Activated T-cell treated with anti-CD3 and anti-CD28 coated beads, Interleukin-2, amount 50 U/mL, for 48 hours (primary cell): Measurements from ENCODE around the gene NCKAP1.
"Not testable (repeated sequence)": the region's sequence is repeated elsewhere in the genome, so short reads cannot be mapped to it uniquely, and the experiment has no call there.

ENCODE experiments used
- DNase-seq, 2 experiments: peaks; one replicate each; pipeline ENCODE4 v3.0.0-alpha.2; 2020

Gene NCKAP1, protein sequence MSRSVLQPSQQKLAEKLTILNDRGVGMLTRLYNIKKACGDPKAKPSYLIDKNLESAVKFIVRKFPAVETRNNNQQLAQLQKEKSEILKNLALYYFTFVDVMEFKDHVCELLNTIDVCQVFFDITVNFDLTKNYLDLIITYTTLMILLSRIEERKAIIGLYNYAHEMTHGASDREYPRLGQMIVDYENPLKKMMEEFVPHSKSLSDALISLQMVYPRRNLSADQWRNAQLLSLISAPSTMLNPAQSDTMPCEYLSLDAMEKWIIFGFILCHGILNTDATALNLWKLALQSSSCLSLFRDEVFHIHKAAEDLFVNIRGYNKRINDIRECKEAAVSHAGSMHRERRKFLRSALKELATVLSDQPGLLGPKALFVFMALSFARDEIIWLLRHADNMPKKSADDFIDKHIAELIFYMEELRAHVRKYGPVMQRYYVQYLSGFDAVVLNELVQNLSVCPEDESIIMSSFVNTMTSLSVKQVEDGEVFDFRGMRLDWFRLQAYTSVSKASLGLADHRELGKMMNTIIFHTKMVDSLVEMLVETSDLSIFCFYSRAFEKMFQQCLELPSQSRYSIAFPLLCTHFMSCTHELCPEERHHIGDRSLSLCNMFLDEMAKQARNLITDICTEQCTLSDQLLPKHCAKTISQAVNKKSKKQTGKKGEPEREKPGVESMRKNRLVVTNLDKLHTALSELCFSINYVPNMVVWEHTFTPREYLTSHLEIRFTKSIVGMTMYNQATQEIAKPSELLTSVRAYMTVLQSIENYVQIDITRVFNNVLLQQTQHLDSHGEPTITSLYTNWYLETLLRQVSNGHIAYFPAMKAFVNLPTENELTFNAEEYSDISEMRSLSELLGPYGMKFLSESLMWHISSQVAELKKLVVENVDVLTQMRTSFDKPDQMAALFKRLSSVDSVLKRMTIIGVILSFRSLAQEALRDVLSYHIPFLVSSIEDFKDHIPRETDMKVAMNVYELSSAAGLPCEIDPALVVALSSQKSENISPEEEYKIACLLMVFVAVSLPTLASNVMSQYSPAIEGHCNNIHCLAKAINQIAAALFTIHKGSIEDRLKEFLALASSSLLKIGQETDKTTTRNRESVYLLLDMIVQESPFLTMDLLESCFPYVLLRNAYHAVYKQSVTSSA

DNA sequence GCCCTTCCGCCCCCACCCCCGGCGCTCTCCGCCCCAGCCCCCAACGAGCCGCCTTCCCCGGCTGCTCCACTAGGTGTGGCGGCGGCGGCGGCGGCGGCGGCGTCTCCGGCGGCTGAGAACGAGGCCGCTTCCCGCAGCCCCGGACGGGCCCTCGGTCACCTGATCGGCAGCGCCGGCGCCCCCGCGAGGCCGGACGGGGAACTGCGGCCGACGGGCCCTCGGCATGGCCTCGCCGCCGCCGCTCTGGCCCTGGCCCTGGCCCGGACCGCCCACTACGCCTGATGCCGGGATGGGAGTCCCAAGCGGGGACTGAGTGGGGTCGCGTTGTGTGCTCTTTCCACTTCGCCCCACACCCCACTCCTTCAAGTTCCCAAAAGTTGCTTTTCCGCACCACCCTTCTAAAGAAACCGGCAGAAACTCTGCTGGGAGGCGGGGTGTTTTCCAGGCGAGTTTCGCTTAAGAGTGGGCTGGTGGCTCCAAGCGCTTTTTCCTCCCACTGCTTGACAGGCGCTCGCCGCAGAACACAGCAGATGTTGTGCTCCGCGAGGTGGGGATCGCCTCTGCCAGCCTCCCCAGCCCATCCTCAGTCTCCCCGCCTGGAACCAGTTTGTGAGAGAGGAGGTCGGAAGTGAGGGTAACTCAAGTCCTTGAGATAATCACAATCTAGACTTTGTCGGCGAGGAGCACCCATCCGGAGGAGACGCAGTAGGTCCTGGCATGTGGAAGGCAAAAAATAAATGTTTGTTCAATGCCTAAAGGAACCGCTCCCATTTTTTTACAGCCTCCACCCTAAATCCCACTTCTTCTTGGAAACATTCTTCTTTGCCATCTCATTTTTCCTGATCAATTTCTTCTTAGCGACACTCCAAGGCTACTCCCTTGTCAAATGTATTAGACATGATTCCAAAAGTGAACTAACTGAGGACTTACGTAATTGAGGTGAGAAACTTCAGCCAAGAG, at the start of gene NCKAP1:
Gene NCKAP1 (minus strand): TSS at position 117 of the 960 bp plus-strand sequence. CDS start 358 bp downstream, outside the sequence.
- peak; percentile 89 to 92 for DNase-seq

DNA sequence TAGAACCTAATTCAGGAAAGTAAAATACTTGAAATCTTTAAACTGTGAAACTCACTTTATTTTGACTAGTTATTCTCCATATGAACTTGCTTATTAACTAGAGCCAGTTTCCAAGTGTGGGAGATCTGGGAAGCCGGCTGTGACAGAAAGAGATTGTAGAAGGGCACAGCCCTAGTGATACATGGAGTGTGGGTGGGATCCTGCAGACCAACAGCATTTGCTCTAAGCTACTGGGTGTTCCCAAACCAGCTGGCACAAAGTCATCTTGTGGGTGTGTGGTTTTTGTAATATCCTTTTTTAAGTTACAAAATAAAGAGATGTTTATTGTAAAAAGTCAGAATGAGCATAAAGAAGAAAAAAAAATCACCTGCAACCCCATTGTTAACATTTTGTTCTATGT, 43.7 kb upstream of the NCKAP1 start:
- no peak for DNase-seq

DNA sequence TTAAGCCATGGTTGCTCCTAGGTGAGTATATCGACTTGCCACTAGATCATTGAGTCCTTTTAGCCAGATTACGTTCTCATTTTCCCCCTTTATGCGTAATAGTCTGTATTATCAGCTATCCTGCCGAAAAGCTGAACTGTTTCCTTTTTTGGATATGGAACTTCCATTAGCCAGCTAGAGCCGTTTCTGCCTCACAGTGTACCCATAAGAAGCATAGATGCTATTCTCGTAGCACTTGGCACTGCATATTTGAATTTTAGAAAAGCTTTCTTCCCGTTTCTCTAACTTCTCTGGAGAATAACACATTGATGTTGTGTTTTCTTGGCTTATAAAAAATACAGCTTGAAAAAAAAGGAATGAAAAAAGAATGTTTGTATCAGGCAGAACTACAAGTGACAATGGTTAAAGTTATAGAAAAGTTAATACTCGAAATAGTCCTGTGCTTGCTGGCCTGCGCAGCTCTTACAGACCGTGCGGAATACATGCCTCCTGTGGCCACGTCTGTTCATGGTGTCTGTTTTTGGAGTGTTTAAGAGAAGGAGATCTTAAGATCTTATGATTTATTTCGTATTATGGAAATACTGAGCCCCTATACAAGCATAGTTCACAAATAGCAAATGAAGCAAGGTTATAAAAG, 41.0 kb upstream of the NCKAP1 start:
- no peak for DNase-seq

DNA sequence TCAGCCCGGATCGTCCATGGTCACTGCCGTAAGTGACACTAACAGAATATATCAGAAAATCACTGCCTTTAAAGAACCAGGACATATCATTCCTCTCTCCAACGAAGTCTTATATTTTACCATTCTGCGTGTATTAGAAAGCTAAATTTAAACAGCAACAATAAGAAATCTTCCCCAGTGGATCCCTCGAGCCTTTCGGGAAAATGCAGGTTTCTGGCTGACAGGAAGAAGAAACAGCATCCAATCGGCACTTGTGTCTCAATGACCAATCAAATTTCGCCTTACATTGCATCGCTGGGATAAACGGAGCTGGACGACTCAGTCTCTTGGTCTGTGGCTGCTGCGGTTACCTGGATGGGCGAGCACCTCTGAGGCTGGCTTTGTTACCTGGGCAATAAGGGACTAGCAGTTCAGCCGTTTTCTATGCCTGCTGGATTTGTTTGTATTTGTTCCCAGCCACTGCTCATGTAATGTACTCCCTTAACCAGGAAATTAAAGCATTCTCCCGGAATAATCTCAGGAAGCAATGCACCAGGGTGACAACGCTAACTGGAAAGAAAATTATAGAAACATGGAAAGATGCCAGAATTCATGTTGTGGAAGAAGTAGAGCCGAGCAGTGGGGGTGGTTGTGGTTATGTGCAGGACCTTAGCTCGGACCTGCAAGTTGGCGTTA, 40.3 kb upstream of the NCKAP1 start, which contains the start of gene DUSP19:
Gene DUSP19 (plus strand): TSS at position 284 of the 675 bp plus-strand sequence. CDS start 187 bp downstream, at position 471.
- peak; percentile 92 to 93 for DNase-seq

DNA sequence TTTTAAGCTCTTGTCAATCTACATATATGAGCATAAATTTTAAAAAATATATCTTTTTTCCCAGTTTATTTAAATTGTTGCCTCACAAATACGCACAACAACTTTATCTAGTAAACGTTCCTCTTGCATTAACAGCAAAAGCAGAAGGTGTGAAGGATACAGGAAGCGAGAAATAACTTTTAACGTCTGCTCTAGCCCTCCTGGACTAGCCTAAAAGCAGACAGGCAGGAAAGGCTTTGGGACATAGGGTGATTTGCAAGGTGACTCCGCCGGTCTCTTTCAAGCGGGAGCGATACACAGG, 39.9 kb upstream of the NCKAP1 start:
- peak in 1 of 2 experiments; percentile 51 for DNase-seq

DNA sequence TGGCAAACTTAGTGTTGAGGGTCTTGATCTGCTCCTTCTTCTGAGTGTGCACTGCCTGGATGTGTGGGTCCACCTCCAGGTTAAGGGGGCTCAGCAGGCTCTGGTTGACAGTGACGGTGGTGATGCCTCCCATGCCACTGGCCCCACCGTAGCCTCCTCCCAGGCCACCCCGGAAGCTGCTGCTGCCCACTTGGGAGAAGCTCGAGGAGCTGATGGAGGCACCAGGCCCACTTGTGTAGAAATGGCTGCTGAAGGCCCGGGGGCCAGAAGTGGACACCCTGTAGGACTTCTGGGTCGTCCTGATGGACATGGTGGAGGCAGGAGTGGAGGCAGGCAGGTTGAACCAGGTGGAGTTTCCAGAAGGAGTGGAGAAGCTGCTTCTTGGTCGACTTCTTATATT, 33.9 kb upstream of the NCKAP1 start:
- DNase-seq: no peak

DNA sequence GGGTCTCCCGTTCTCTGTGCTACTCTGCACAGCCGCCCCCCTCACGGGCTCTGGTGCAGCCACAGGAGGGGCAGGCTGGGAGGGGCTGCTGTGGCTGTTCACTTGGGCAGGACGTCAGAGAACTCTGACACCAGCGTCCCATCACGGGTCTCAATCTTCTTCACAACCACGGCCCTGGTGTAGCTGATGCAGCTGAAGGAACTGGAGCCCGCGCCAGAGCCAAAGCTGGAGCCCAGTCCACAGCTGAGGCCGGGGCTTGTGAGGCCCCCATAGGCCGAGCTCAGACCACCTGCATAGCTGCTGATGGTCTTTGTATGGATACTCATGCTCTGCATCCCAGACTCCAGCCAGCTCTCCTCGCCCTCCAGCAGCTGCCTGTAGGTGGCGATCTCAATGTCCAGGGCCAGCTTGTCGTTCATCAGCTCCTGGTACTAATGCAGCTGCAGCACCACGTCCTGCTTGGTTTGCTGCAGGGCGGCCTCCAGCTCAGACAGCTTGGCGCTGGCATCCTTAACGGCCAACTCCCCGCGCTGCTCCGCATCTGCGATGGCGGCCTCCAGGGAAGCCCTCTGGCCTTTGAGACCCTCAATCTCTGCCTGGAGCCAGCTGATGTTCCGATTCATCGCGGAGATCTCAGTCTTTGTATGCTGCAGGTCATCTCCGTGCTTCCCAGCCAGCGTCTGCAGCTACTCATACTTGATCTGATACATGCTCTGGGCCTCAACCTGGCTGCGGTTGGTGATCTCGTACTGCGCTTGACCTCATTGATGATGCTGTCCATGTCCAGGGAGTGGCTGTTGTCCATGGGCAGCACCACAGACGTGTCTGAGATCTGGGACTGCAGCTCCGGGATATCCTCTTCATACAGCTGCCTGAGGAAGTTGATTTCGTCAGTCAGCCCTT, 32.9 kb upstream of the NCKAP1 start:
- DNase-seq: peak in 1 of 2 experiments; percentile 36

DNA sequence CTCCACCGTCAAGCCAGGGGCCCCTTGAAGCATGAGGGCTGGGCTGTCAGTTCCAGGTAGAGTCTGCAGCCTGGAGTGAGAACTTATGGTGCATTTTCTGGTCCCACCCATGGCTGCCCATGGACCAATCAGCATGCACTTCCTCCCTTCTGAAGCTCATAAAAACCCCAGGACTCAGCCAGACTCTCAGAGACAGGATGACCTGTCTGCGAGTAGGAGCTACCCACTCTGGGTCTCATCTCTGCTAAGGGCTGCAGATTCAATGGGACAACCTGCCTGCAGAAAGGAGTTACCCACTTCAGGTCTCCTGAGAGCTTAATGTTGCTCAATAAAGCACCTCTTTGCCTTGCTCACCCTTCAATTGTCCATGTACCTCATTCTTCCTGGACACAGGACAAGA, 30.9 kb upstream of the NCKAP1 start:
- DNase-seq: no peak

DNA sequence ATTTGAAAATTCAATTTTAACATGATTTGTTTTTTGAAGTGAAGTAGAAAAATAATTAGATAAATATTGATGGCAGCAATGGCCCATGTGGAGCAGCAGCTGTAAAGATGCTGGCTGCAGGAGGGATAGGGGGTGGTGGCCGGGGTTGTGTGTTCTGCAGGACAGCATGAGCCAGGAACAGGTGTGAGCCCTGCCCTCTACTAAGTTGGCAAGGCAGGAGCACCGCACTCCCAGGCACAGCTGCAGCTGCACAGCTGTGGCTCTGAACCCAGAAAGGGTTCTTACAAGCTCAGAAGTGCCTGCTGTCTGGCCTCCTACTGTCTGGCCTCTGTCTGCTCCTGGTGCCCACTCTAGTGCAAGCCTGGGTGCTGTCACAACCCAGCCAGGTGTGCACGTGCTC, 30.3 kb upstream of the NCKAP1 start:
- DNase-seq: no peak

DNA sequence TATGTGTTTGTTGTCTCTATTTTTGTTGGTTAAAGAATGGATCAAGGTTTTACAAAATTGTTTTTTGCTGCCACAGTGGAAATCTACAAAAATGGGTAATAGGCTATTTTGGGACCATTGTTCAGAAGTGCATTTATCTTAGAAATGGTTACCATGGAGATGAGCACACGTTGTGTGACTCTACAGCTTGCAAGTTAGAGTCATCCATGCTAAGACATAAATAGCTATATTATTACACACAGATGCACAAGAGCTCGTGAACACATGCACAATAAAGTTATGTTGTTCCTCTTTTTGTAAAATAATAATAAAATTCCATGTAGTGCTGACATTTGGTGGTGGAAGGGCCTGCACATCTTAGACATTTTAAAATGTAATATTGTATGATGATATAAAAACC, 24.8 kb upstream of the NCKAP1 start:
- DNase-seq: no peak

DNA sequence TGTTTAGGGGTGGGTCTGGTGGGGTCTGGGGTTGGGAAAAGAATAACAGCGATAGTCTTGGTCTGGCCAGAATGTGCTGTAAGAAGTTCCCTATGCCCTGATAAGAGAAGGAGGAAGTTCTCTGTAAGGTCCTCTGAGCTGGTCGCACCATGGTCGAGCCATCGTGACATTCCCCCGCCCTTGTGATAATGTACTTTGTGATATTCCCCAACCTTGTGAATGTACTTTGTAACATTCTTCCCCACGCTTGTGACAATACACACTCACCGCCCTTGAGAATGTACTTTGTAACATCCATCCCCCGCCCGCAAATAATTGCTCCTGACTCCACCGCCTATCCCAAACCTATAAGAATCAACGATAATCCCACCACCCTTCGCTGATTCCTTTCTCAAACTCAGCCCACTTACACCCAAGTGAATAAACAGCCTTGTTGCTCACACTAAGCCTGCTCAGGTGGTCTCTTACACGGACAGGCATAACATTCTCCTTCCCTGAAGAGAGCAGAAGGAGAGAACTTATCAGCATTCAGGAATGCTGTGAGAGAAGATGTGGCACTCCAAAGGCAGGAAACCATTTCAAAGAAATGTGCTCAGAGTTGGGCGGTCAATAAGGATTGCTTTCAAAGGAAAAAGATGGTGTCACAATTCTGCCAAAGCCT, 22.4 kb upstream of the NCKAP1 start:
- DNase-seq: no peak

DNA sequence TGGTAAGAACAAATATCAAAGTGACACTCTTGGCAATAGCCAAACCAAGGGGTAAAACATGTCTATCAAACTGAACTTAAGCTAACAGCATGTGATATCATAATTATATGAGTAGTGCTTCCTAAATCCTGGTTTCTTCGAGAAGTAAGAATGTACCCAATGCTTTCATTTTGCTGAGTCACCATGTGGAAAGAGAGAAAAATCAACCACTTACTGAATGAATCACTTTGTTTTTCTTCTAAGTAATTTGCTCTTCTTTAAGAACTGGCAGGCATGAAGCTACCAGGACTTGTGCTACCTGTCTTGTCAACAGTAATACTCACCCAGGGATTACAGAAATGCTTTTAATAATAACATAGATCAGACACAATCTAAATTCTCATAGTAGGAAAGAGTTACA, 21.3 kb upstream of the NCKAP1 start:
- no peak for DNase-seq

DNA sequence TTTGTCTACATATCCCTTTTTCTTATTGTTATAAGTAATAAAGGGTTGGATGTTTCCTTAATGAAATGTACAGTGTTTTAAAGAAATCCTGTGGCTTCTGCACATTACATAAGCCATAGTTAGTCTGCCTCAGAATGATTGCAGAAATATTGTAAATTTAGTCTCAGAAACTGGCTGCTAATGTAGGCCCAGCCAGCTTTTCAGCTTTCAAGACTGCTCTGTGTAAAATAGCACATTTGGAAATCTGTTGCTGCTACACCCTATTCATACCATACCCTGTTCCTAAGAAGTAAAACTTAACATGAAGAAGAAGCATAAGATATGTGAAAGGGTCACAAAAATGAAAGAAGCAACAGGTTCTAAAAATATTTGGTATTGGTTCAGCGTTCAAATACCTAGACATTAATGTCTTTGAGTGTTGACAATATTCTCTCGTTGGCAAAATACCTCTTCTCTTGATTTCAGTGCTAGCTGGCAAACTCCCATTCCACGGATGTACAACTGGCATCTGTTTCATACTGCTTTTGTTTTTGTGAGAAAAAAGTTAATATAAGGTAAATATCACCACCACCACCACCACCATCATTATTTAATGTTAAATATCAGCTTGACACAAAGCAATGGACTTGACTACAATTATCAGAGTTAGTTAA, 19.2 kb upstream of the NCKAP1 start:
- no peak for DNase-seq

DNA sequence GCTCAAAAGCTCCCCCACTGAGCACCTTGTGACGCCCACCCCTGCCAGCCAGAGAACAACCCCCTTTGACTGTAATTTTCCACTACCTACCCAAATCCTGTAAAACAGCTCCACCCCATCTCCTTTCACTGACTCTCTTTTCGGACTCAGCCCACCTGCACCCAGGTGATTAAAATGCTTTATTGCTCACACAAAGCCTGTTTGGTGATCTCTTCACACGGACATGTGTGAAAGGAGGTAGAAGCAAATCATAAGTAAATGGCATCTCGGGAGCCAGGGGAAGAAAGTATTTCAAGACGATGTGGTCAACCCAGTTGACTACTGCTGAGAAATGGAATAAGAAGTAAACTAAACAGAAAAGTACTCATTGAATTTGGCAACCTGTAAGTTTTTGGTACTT, 11.2 kb upstream of the NCKAP1 start:
- no peak for DNase-seq

DNA sequence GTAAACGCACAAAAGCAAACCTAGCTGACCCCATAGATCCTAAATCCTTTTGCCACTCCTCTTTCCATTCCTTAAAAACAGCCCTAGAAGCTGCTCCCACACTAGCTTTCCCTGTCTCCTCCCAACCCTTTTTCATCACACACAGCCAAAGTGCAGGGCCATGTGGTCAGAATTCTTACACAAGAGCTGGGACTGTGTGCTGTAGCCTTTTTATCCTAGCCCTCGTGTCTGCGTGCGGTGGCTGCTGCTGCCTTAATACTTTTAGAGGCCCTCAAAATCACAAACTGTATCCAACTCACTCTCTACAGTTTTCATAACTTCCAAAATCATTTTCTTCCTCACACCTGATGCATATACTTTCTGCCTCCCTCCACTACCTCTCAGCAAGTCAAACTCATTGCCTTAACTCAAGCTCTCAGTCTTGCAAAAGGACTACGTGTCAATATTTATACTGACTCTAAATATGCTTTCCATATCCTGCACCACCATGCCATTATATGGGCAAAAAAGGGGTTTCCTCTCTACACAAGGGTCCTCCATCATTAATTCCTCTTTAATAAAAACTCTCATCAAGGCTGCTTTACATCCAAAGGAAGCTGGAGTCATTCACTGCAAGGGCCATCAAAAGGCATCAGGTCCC, 9.3 kb upstream of the NCKAP1 start:
- not testable (repeated sequence) for DNase-seq

DNA sequence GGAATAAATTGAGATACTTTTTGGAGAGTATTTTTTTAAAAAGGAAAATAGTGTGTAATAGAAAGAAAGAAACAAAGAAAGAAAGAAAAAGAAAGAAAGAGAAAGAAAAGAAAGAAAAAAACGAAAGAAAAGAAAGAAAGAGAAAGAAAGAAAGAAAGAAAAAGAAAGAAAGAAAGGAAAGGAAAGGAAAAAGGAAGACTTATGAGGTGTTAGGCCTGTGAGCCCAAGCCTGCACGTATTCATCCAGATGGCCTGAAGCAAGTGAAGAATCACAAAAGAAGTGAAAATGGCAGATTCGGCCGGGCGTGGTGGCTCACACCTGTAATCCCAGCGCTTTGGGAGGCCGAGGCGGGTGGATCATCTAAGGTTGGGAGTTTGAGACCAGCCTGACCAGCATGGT, 5.3 kb upstream of the NCKAP1 start:
- DNase-seq: not testable (repeated sequence)

DNA sequence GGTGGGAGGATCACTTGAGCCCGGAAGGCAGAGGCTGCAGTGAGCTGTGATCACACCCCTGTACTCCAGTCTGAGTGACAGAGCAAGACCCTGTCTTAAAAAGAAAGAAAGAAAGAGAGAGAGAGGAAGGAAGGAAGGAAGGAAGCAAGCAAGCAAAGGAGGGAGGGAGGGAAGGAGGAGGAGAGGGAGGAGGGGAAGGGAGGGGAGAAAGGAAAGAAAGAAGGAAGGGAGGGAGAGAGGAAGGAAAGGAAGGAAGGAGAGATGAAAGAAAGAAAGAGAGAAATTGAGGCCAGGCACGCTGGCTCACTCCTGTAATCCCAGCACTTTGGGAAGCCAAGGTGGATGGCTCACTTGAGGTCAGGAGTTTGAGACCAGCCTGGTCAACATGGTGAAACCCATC, 2.3 kb upstream of the NCKAP1 start:
- no peak for DNase-seq
